HS-5 (cell line): ENCODE data around the gene TEC.

Source experiments
- DNase-seq: peaks from one replicate; pipeline ENCODE4 v3.0.0-alpha.2; 2012; ENCODE audit warnings: low read depth

The TEC gene

GRCh38 chr4:48269861-48270522 lies 354 bp upstream of the TEC start:
- peak; percentile 32 for DNase-seq

DNA sequence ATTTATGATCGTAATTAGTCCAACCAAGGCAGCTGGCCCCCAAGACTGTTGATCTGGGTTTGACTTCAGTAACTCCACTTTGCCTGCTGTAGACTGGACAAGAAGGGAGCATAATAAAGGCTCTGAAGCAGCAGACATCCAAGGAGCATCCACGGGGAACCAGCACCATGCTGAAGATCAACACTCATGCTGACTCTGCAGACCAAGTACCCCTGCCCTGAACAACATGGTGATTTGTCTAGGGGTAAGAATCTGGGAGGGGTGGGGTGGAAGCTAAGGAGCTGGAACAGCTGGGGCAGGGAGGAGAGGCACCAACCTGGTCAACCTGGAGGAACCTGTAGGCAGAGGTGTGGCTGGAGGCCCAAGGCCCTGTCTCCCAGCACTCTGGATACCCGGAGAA lies 2.1 kb downstream of the TEC start:
- DNase-seq, result no peak

DNA sequence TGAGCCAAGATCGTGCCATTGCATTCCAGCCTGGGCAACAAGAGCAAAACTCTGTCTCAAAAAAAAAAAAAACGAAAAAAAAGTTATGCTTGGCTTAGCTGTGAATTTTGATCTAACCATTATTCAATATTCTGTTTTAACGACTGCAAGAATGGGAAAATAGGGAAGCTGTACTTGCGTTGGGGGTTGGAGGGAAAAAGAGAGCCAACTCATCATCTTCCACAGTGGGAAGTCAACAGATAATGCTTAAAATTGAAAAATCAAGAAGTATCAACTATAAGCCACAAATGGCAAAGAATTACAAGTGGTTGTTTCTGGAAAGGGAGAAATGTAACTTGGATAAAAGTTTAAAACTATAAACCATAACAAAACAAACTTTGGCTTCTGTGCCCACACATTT lies 2.9 kb downstream of the TEC start:
- no peak for DNase-seq

GRCh38 chr4:48262926-48263325 lies 6.7 kb downstream of the TEC start:
- DNase-seq, result peak; percentile 24

- DNase-seq, result no peak
Observed at GRCh38 chr4:48262484-48262883, 7.2 kb downstream of the TEC start.

DNA sequence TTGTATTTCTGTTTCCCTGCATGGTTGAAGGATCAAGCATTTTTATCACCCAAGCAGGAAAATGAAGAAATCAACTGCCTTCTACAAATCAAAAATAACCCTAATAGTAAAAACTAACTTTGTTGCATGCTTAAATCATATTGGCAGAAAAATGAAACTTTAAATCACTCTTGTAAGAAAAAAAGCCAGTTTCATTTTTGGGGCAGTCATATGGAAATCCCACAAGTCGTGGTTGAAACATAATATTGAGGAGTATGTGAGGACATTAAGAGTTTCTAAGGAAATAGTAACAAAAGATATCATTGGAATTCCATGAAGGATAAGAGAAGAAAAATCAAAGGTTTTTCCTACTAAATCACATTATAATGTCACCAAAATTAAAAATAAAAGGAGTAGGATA lies 8.4 kb downstream of the TEC start:
- DNase-seq, result no peak

DNA sequence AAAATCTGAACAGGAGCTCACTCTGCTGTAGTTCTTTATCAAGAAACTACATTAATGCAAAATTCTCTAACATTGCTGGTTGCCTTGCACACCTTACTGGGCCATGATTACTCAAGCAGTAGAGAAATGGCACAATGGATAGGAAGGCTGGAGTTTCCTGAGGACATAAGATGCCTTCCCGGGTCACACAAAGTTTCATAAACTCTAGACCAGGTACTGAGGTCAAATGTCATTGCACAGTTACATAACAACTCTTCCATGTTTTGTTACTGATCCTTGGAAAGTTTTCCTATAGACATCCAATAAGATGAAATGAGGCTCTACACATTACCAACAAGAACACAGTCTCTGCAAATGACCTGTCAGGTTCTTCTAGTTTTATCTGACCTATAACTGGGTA lies 9.9 kb downstream of the TEC start:
- DNase-seq, result no peak

DNA sequence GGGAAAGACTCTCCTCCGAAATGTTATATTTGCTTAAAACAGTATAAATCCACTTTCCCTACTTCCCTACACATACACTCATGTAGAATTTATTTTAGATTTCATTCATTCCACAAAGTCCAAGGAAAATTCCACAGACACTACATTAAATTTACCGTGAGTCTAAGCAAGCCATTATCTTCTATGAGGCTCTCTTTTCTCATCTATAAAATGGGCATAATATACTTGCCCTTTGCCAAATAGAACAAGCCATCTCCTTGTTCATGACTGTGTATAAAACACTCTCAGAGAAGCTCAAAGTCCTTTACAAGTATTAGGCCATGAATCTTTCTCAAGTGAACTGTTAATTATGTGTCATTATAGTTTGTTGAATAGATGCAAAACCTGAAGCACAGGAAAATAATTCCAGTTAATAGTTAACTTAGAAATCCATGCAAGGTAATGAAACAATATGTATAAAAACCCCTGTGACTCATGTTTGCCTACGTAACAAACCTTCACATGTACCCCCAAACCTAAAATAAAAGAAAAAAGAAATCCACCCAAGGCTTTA lies 10.7 kb downstream of the TEC start:
- no peak for DNase-seq

GRCh38 chr4:48255959-48256342 lies 13.7 kb downstream of the TEC start:
- DNase-seq, result no peak

DNA sequence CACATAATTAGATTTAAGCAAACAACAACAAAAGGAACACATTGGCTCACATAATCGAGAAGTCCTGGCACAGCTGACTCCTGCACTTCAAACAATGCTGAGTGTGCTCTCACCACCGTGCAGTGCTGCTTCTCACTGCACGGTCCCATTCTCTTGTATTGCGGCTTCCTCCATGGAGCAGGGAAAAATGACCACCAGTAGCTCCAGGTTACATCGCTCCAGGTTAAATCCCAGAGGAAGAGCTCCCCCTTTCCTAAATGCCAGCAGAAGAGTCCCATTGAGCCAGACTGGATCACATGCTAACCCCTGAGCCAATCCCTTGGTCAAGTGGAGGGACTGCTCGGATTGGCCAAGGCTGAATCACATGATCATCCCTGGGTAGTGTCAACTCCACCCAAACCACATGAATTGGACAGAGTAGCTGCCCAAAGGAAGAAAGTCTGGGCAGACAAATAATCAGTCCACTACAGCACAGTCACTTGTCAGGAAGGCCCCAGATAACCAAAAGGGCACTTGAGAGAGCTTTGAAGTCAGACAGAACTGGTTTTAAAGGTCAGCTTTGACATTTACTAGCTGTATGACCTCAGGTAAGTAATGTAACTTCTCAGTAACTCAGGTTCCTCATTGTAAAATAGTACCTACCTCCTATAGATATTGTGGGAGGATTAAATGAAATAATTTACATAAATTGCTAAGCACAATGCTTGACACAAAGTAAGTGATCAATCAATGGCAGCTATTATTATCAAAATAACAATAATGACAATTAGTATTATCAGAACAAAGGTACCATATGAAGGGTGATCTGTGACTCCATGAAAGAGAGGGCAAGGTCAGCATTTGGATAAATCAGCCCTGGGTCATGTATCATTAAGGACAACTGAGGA lies 14.3 kb downstream of the TEC start:
- DNase-seq, result no peak

DNA sequence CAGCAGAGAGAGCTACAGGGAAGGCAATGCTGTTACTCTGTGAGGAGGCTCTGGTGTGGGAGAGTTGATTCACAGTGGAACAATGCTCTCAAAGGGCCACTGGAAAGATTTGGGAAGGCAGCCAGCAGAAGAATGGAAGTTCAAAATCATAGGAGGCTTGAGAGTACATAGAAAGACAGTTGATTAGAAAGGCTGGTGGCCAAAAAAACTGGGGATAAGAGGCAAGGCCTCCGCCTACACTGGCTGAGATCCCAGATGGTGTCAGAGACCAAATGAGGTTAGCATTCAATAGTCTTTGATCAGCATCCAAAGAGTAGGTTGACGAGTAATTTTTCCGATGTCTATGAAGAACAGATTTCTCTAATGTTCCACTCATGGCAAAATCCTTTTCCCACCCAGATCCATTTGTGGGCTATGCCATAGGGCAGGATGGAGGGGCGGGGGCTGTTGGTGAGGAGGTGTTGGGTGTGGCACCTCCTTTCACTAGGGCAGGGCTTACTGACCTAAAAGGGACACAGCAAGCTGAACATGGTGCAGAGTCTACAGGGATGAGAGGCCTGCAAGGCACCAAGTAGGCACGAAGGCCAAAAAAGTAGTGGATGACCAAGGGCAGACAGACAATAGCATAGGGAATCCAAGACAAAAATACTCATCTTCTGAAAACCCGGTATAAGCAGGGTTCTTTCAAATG lies 15.1 kb downstream of the TEC start:
- no peak for DNase-seq

GRCh38 chr4:48252313-48252712 lies 17.3 kb downstream of the TEC start:
- no peak for DNase-seq

GRCh38 chr4:48250980-48251379 lies 18.7 kb downstream of the TEC start:
- no peak for DNase-seq

DNA sequence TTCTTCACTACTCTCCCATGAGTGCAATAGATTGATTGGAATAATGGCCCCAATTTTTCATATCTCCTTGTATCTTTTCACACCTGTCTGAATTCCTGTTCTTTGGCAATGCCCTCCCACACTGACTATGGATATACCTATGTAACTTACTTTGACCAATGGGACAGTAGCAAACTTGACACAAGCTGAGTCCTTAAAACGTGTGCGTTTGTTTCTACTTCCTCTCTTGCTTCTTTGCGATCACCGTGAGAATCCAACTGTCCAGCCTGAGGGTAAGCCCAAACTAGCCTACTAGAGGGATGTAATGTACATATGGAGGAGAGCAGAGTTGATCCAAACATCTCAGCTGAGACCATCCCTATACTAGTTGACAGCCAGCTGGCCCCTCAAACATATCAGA lies 19.3 kb downstream of the TEC start:
- DNase-seq, result no peak

- DNase-seq, result no peak
Observed at GRCh38 chr4:48249378-48249777, 20.3 kb downstream of the TEC start.

GRCh38 chr4:48248559-48248953 lies 21.1 kb downstream of the TEC start:
- no peak for DNase-seq

GRCh38 chr4:48247878-48248558 lies 21.6 kb downstream of the TEC start:
- no peak for DNase-seq

GRCh38 chr4:48247142-48247877 lies 22.3 kb downstream of the TEC start:
- no peak for DNase-seq

- DNase-seq, result no peak
Observed at GRCh38 chr4:48244665-48245064, 25.0 kb downstream of the TEC start.

- DNase-seq, result no peak
Observed at GRCh38 chr4:48243887-48244286, 25.8 kb downstream of the TEC start.

GRCh38 chr4:48243429-48243828 lies 26.2 kb downstream of the TEC start:
- no peak for DNase-seq
